Measurements from ENCODE around the gene CAMKK2.

- TF ChIP-seq HDGF (IDR thresholded peaks at IDR 0.05; ENCODE audit: borderline replicate concordance) (no peak), BHLHE40 (IDR thresholded peaks at IDR 0.05; ENCODE audit: borderline replicate concordance) (no peak), FOXM1 (IDR thresholded peaks at IDR 0.05; ENCODE audit: borderline replicate concordance) (no peak), SP1 (IDR thresholded peaks at IDR 0.05) (no peak)
- TF ChIP-seq, protein P1, sequence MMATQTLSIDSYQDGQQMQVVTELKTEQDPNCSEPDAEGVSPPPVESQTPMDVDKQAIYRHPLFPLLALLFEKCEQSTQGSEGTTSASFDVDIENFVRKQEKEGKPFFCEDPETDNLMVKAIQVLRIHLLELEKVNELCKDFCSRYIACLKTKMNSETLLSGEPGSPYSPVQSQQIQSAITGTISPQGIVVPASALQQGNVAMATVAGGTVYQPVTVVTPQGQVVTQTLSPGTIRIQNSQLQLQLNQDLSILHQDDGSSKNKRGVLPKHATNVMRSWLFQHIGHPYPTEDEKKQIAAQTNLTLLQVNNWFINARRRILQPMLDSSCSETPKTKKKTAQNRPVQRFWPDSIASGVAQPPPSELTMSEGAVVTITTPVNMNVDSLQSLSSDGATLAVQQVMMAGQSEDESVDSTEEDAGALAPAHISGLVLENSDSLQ (IDR thresholded peaks at IDR 0.05): no peak
Measured at GRCh38 chr12:121222847-121223246, 73.7 kb downstream of the CAMKK2 start.

Data from HEK293T (cell line).